IMR-90 (cell line): ENCODE results near the gene DNAH17. TPM values are rescaled to one million over a fixed set of nuclear protein-coding genes. Genes with fewer than 3 reads are reported as not detected.

Experiments
- ATAC-seq: fragments of 200-7000 bp; cut with Tn5 transposase; 2 replicates; pipeline ENCODE4 v1.9.1; 2020; ENCODE audit warnings: low read depth, mild to moderate bottlenecking, moderate library complexity
- BruUV-seq: library from RNA; stranded (reverse); fragments of 400-500 nt; replicated peaks from 2 replicates; lab custom pipeline; 2021; lab: Mats Ljungman, UMichigan
- CTCF ChIA-PET: fragments of 300-600 bp; formaldehyde crosslinking; extraction: SDS; loops from one replicate; lab custom pipeline; 2021; ENCODE audit warnings: antibody characterized with exemption; lab: Yijun Ruan, JAX
- POLR2A ChIA-PET: fragments of 300-600 bp; sonication (Branson Sonifier 250); formaldehyde crosslinking; loops from one replicate; lab custom pipeline; 2022; ENCODE audit warnings: antibody characterized with exemption; ENCODE audit not compliant: unreplicated experiment; lab: Charles Lee
- DNase-seq: peaks from one replicate; pipeline ENCODE4 v3.0.0; 2013
- H2AFZ ChIP-seq: replicated peaks from 2 replicates; pipeline ENCODE3; 2013; ENCODE audit warnings: low read length, mild to moderate bottlenecking; ENCODE audit not compliant: poor library complexity
- H2AK5ac ChIP-seq: 2 replicates; pipeline ENCODE4 v1.6.1; 2013; ENCODE audit warnings: low read depth, low read length, inconsistent platforms
- H2AK9ac ChIP-seq: replicated peaks from 2 replicates; pipeline ENCODE3; 2013; ENCODE audit warnings: mild to moderate bottlenecking, low read depth, low read length, moderate library complexity; ENCODE audit not compliant: poor library complexity
- H2BK120ac ChIP-seq: 2 replicates; pipeline ENCODE4 v1.6.1; 2013; ENCODE audit warnings: low read depth, low read length, inconsistent platforms
- H2BK15ac ChIP-seq: 3 replicates; pipeline ENCODE4 v1.6.1; 2013; ENCODE audit warnings: low read depth, low read length, inconsistent platforms
- H2BK20ac ChIP-seq: 2 replicates; pipeline ENCODE4 v1.6.1; 2013; ENCODE audit warnings: low read depth, mild to moderate bottlenecking, inconsistent platforms, low read length, moderate library complexity
- H2BK5ac ChIP-seq: 2 replicates; pipeline ENCODE4 v1.6.1; 2013; ENCODE audit warnings: mild to moderate bottlenecking, low read depth, low read length, inconsistent platforms; ENCODE audit not compliant: poor library complexity, severe bottlenecking
- H3K14ac ChIP-seq: replicated peaks from 2 replicates; pipeline ENCODE4 v1.6.1; 2013; ENCODE audit warnings: low read depth, low read length, inconsistent platforms
- H3K18ac ChIP-seq: 2 replicates; pipeline ENCODE4 v1.6.1; 2013; ENCODE audit warnings: low read depth, low read length, control low read depth
- H3K23ac ChIP-seq: 2 replicates; pipeline ENCODE4 v1.6.1; 2013; ENCODE audit warnings: low read depth, low read length, inconsistent platforms
- H3K27ac ChIP-seq: 2 replicates; pipeline ENCODE4 v1.5.1; 2013; ENCODE audit warnings: mild to moderate bottlenecking, control low read depth, low read length; ENCODE audit not compliant: insufficient read depth
- H3K27me3 ChIP-seq: 2 replicates; pipeline ENCODE4 v1.6.1; 2013; ENCODE audit warnings: low read length; ENCODE audit not compliant: control insufficient read depth, insufficient read depth
- H3K36me3 ChIP-seq: 2 replicates; pipeline ENCODE4 v1.6.1; 2013; ENCODE audit warnings: low read length, mixed read lengths; ENCODE audit not compliant: control insufficient read depth, insufficient read depth
- H3K4ac ChIP-seq: 2 replicates; pipeline ENCODE4 v1.6.1; 2013; ENCODE audit warnings: low read depth, low read length, inconsistent platforms
- H3K4me1 ChIP-seq: 2 replicates; pipeline ENCODE4 v1.6.1; 2013; ENCODE audit warnings: low read length, mixed read lengths; ENCODE audit not compliant: control insufficient read depth, insufficient read depth
- H3K4me2 ChIP-seq: 2 replicates; pipeline ENCODE4 v1.6.1; 2013; ENCODE audit warnings: low read depth, mild to moderate bottlenecking, control low read depth, low read length, moderate library complexity
- H3K4me3 ChIP-seq: 2 replicates; pipeline ENCODE4 v1.5.1; 2013; ENCODE audit warnings: low read depth, mild to moderate bottlenecking, control low read depth, low read length, moderate library complexity; ENCODE audit not compliant: insufficient read depth
- H3K56ac ChIP-seq: 2 replicates; pipeline ENCODE4 v1.6.1; 2013; ENCODE audit warnings: low read length, inconsistent platforms; ENCODE audit not compliant: insufficient read depth; ENCODE audit errors: extremely low read depth
- H3K79me1 ChIP-seq, 2 experiments: 2 replicates each; pipeline ENCODE4 v1.6.1; 2013; ENCODE audit warnings: low read length in 2 of 2, inconsistent platforms in 1 of 2, low read depth in 1 of 2
- H3K9ac ChIP-seq: 2 replicates; pipeline ENCODE4 v1.6.1; 2013; ENCODE audit warnings: low read depth, low read length, control low read depth
- H3K9me1 ChIP-seq: 2 replicates; pipeline ENCODE4 v1.6.1; 2013; ENCODE audit warnings: low read length, inconsistent platforms; ENCODE audit not compliant: insufficient read depth
- H3K9me3 ChIP-seq: 2 replicates; pipeline ENCODE4 v1.6.1; 2013; ENCODE audit warnings: low read length; ENCODE audit not compliant: control insufficient read depth, insufficient read depth
- H4K20me1 ChIP-seq: 2 replicates; pipeline ENCODE4 v1.6.1; 2013; ENCODE audit warnings: low read length, inconsistent platforms; ENCODE audit not compliant: insufficient read depth
- H4K5ac ChIP-seq: 2 replicates; pipeline ENCODE4 v1.6.1; 2013; ENCODE audit warnings: mild to moderate bottlenecking, low read depth, low read length, control low read depth
- H4K8ac ChIP-seq, 2 experiments: 2 replicates each; pipeline ENCODE4 v1.6.1; 2013; ENCODE audit warnings: low read depth in 2 of 2, low read length in 2 of 2, control low read depth in 1 of 2, inconsistent platforms in 1 of 2
- H4K91ac ChIP-seq: 2 replicates; pipeline ENCODE4 v1.6.1; 2013; ENCODE audit warnings: low read depth, low read length, inconsistent platforms; ENCODE audit not compliant: insufficient read depth
- BHLHE40 ChIP-seq: fragments of 150-350 bp; IDR thresholded peaks from 2 replicates; pipeline ENCODE4 v1.6.1; 2016; ENCODE audit warnings: mild to moderate bottlenecking, low read depth, low read length
- CHD1 ChIP-seq: IDR thresholded peaks from 2 replicates; pipeline ENCODE4 v1.6.1; 2012; ENCODE audit warnings: low read depth, low read length, improper control_type of control experiment
- CTCF ChIP-seq: conservative IDR thresholded peaks from 2 replicates; pipeline ENCODE4 v1.5.1; 2012; ENCODE audit warnings: mild to moderate bottlenecking, low read depth, low read length, improper control_type of control experiment
- ELK1 ChIP-seq: fragments of 150-350 bp; IDR thresholded peaks from 2 replicates; pipeline ENCODE4 v1.6.1; 2016; ENCODE audit warnings: low read depth, mild to moderate bottlenecking, low read length, moderate library complexity, borderline replicate concordance
- FOS ChIP-seq: fragments of 150-350 bp; IDR thresholded peaks from 2 replicates; pipeline ENCODE4 v1.6.1; 2016; ENCODE audit warnings: low read depth, low read length
- MAFK ChIP-seq: IDR thresholded peaks from 2 replicates; pipeline ENCODE4 v1.6.1; 2012; ENCODE audit warnings: low read depth, low read length, improper control_type of control experiment
- MAZ ChIP-seq: IDR thresholded peaks from 2 replicates; pipeline ENCODE4 v1.6.1; 2012; ENCODE audit warnings: low read depth, mild to moderate bottlenecking, low read length, improper control_type of control experiment, moderate library complexity, borderline replicate concordance
- MXI1 ChIP-seq: IDR thresholded peaks from 2 replicates; pipeline ENCODE4 v1.6.1; 2012; ENCODE audit warnings: low read depth, mild to moderate bottlenecking, low read length, moderate library complexity, borderline replicate concordance
- NFE2L2 ChIP-seq: fragments of 150-350 bp; IDR thresholded peaks from 2 replicates; pipeline ENCODE4 v1.6.1; 2016; ENCODE audit warnings: low read depth, mild to moderate bottlenecking, low read length
- POLR2A ChIP-seq: IDR thresholded peaks from 2 replicates; pipeline ENCODE4 v1.6.1; 2012; ENCODE audit warnings: mild to moderate bottlenecking, low read depth, low read length
- RAD21 ChIP-seq: IDR thresholded peaks from 2 replicates; pipeline ENCODE4 v1.6.1; 2012; ENCODE audit warnings: low read length, improper control_type of control experiment
- RCOR1 ChIP-seq: IDR thresholded peaks from 2 replicates; pipeline ENCODE4 v1.6.1; 2012; ENCODE audit warnings: mild to moderate bottlenecking, low read length, improper control_type of control experiment; ENCODE audit not compliant: insufficient replicate concordance
- RFX5 ChIP-seq: IDR thresholded peaks from 2 replicates; pipeline ENCODE4 v1.8.0; 2012; ENCODE audit warnings: low read depth, mild to moderate bottlenecking, low read length, moderate library complexity
- SMC3 ChIP-seq: fragments of 150-350 bp; IDR thresholded peaks from 2 replicates; pipeline ENCODE4 v1.6.1; 2016; ENCODE audit warnings: low read depth, mild to moderate bottlenecking, antibody characterized with exemption, low read length, moderate library complexity
- USF2 ChIP-seq: fragments of 150-350 bp; IDR thresholded peaks from 2 replicates; pipeline ENCODE4 v1.6.1; 2017; ENCODE audit warnings: mild to moderate bottlenecking, antibody characterized with exemption, low read length, low read depth
- WGBS, 2 experiments: methylation state at CpG; one replicate each; pipeline versions ENCODE4 v1.1.5 to v1.1.7; 2013; ENCODE audit warnings: missing lambda C conversion rate in 2 of 2; ENCODE audit not compliant: insufficient read length in 1 of 2; ENCODE audit errors: extremely low coverage in 2 of 2; 5-methylcytosine and 5-hydroxymethylcytosine counted together
- dilution Hi-C: fragments of 300-500 bp; cut with HindIII; formaldehyde crosslinking; loops from one replicate; pipeline ENCODE4 v1.14.3; 2018; ENCODE audit warnings: low sequenced_read_pairs; ENCODE audit not compliant: unreplicated experiment
- in situ Hi-C: fragments of 300-500 bp; cut with MboI; formaldehyde crosslinking; loops from 3 replicates; pipeline ENCODE4 v1.14.3; 2019; ENCODE audit warnings: low sequenced_read_pairs, inconsistent platforms, mixed read lengths
- intact Hi-C: fragments of 100-400 bp; cut with micrococcal nuclease; formaldehyde crosslinking; loops from 2 replicates; pipeline ENCODE4 v1.10.0; 2022
- polyA plus RNA-seq, 3 experiments: library from polyadenylated mRNA; depleted of rRNA; stranded (reverse); fragments of >200 nt; gene quantifications; 2 replicates each; pipeline ENCODE4 v1.2.3, GENCODE V29; 2012; ENCODE audit warnings: low replicate concordance in 1 of 3
- total RNA-seq: library from RNA; depleted of rRNA; stranded (reverse); fragments of >200 nt; gene quantifications from 2 replicates; pipeline ENCODE4 v1.2.3, GENCODE V29; 2012

The DNAH17 gene
- total and polyA plus RNA-seq, 2 of the 4 experiments (the other 2 are of a cell fraction) = not detected

- POLR2A ChIA-PET = no interaction called here
- TF ChIP-seq POLR2A (no peak), NFE2L2 (no peak), CHD1 (no peak), ELK1 (no peak), SMC3 (no peak), CTCF (no peak), MXI1 (no peak), RAD21 (no peak), MAZ (no peak), RCOR1 (no peak), USF2 (no peak), BHLHE40 (no peak), FOS (no peak), MAFK (no peak), RFX5 (no peak)
These were observed 144.8 kb downstream of the DNAH17 start for GRCh38 chr17:78432226-78433012.

More at GRCh38 chr17:78432226-78433012, 144.8 kb downstream of the DNAH17 start:
- Histone ChIP-seq H2BK5ac (no peak overlapping the region), H2AK5ac (no peak overlapping the region), H3K36me3 (peaks cover 12% of the 10 kb centered on the region), H4K91ac (no peak overlapping the region), H3K4me3 (no peak overlapping the region), H3K79me1 (0 out of 4 replicates have a peak, but pooled peaks cover 0 to under 1% of the 10 kb centered on the region in 2 experiments), H4K20me1 (no peaks in the 10 kb centered on the region), H2BK120ac (no peak overlapping the region), H2AFZ (no peak overlapping the region), H3K27me3 (no peaks in the 10 kb centered on the region), H3K9me1 (peaks cover 3% of the 10 kb centered on the region; the same call in 1 of the 2 replicates), H3K9me3 (no peaks in the 10 kb centered on the region), H3K9ac (no peak overlapping the region), H2BK15ac (no peak overlapping the region), H4K5ac (no peak overlapping the region), H2BK20ac (no peak overlapping the region), H3K23ac (no peak overlapping the region), H3K14ac (no peak overlapping the region), H3K4me2 (no peak overlapping the region), H2AK9ac (no peak overlapping the region), H3K56ac (no peak overlapping the region), H4K8ac (no peak overlapping the region), H3K27ac (no peak overlapping the region), H3K4me1 (peaks cover 14% of the 10 kb centered on the region; the same call in 1 of the 2 replicates), H3K18ac (no peak overlapping the region), H3K4ac (no peak overlapping the region)
- dilution Hi-C loops = no loop called here
- BruUV-seq = no TSS peak
- in situ Hi-C loops = no loop called here
- no peak for ATAC-seq
- no peak for DNase-seq
- intact Hi-C loops = no loop called here
- 91% methylated on average over 9 of the region's 21 CpGs; no CpG with 5 or more reads in 1 of the 2 experiments for WGBS, 2 experiments
- CTCF ChIA-PET = no interaction called here
